Measurements from ENCODE around the gene OPRL1.

Gene OPRL1

GRCh38 chr20:64080013-64080812 lies at the start of gene OPRL1:
TSS of gene OPRL1 (plus strand) at chr20:64080082. CDS start at chr20:64092721, 12,639 bp downstream.
- DNase-seq (ENCODE audit: low read depth), result no peak

- no peak for DNase-seq (ENCODE audit: low read depth)
These were observed 49.3 kb upstream of the OPRL1 start for GRCh38 chr20:64030371-64031134.

GRCh38 chr20:64031822-64032314 lies 48.0 kb upstream of the OPRL1 start:
- no peak for DNase-seq (ENCODE audit: low read depth)

GRCh38 chr20:64032706-64033624 lies 46.9 kb upstream of the OPRL1 start:
- no peak for DNase-seq (ENCODE audit: low read depth)

- no peak for DNase-seq (ENCODE audit: low read depth)
These were observed 45.8 kb upstream of the OPRL1 start for GRCh38 chr20:64033981-64034493.

GRCh38 chr20:64035066-64035932 lies 44.6 kb upstream of the OPRL1 start:
- DNase-seq (ENCODE audit: low read depth), result no peak

GRCh38 chr20:64035933-64036345 lies 43.9 kb upstream of the OPRL1 start, which contains the start of gene C20orf204:
TSS of gene C20orf204 (plus strand) at chr20:64036182. CDS start at chr20:64036324, 142 bp downstream.
- DNase-seq (ENCODE audit: low read depth), result no peak

- no peak for DNase-seq (ENCODE audit: low read depth)
These were observed 43.3 kb upstream of the OPRL1 start for GRCh38 chr20:64036346-64037198.

GRCh38 chr20:64037199-64037497 lies 42.7 kb upstream of the OPRL1 start:
- no peak for DNase-seq (ENCODE audit: low read depth)

- DNase-seq (ENCODE audit: low read depth), result no peak
These were observed 42.2 kb upstream of the OPRL1 start for GRCh38 chr20:64037498-64038213.

GRCh38 chr20:64038224-64038564 lies 41.7 kb upstream of the OPRL1 start:
- DNase-seq (ENCODE audit: low read depth), result no peak

- no peak for DNase-seq (ENCODE audit: low read depth)
These were observed 41.2 kb upstream of the OPRL1 start for GRCh38 chr20:64038565-64039292.

GRCh38 chr20:64039293-64040160 lies 40.4 kb upstream of the OPRL1 start:
- no peak for DNase-seq (ENCODE audit: low read depth)

- no peak for DNase-seq (ENCODE audit: low read depth)
These were observed 39.4 kb upstream of the OPRL1 start for GRCh38 chr20:64040231-64041039.

- no peak for DNase-seq (ENCODE audit: low read depth)
These were observed 38.7 kb upstream of the OPRL1 start for GRCh38 chr20:64041040-64041780.

- DNase-seq (ENCODE audit: low read depth), result no peak
These were observed 38.2 kb upstream of the OPRL1 start for GRCh38 chr20:64041781-64042053.
